Mesenchymal stem cell (in vitro differentiated cells and primary cell): ENCODE results near the gene TACSTD2.
A peak's percentile ranks its signal among the peaks of the same experiment; 100 is the strongest.
"Not testable (repeated sequence)": the region's sequence is repeated elsewhere in the genome, so short reads cannot be mapped to it uniquely, and the experiment has no call there.

Experiments used
- DNase-seq: peaks from one replicate; pipeline ENCODE4 v3.0.0-alpha.2; 2013
- H2AFZ ChIP-seq: one replicate; pipeline ENCODE4 v1.6.1; 2013; ENCODE audit warnings: low read depth, mild to moderate bottlenecking, control low read depth, inconsistent platforms, low read length, moderate library complexity
- H2AK5ac ChIP-seq: 2 replicates; pipeline ENCODE4 v1.6.1; 2013; ENCODE audit warnings: low read length, moderate library complexity, mild to moderate bottlenecking, inconsistent platforms; ENCODE audit not compliant: severe bottlenecking
- H2BK120ac ChIP-seq: one replicate; pipeline ENCODE4 v1.6.1; 2013; ENCODE audit warnings: low read depth, mild to moderate bottlenecking, inconsistent platforms, low read length, moderate library complexity
- H2BK12ac ChIP-seq, 2 experiments: one replicate each; pipeline ENCODE4 v1.6.1; 2013; ENCODE audit warnings: inconsistent platforms in 2 of 2, low read length in 2 of 2, mild to moderate bottlenecking in 2 of 2, moderate library complexity in 2 of 2, control low read depth in 1 of 2
- H2BK15ac ChIP-seq: one replicate; pipeline ENCODE4 v1.6.1; 2013; ENCODE audit warnings: mild to moderate bottlenecking, low read depth, inconsistent platforms; ENCODE audit not compliant: poor library complexity, severe bottlenecking
- H2BK5ac ChIP-seq: 2 replicates; pipeline ENCODE4 v1.6.1; 2013; ENCODE audit warnings: low read depth, mild to moderate bottlenecking, low read length, control low read depth, inconsistent platforms; ENCODE audit not compliant: poor library complexity, severe bottlenecking
- H3K14ac ChIP-seq, 2 experiments: one replicate each; pipeline ENCODE4 v1.6.1; 2013; ENCODE audit warnings: inconsistent platforms in 2 of 2, low read length in 2 of 2, control low read depth in 1 of 2, mild to moderate bottlenecking in 1 of 2, moderate library complexity in 1 of 2
- H3K18ac ChIP-seq, 2 experiments: one replicate each; pipeline ENCODE4 v1.6.1; 2013; ENCODE audit warnings: inconsistent platforms in 2 of 2, low read length in 2 of 2, control low read depth in 1 of 2, low read depth in 1 of 2, mild to moderate bottlenecking in 1 of 2
- H3K23ac ChIP-seq, 2 experiments: one replicate each; pipeline ENCODE4 v1.6.1; 2013; ENCODE audit warnings: inconsistent platforms in 2 of 2, low read length in 2 of 2, mild to moderate bottlenecking in 2 of 2, moderate library complexity in 2 of 2, control low read depth in 1 of 2
- H3K27ac ChIP-seq: 2 replicates; pipeline ENCODE4 v1.5.1; 2013; ENCODE audit warnings: mild to moderate bottlenecking, moderate library complexity, low read length, control low read depth, inconsistent platforms; ENCODE audit not compliant: poor library complexity, severe bottlenecking
- H3K27me3 ChIP-seq, 2 experiments: 2 replicates each; pipeline versions ENCODE4 v1.6.1 to v1.7.0; 2013; ENCODE audit warnings: low read length in 2 of 2, mild to moderate bottlenecking in 2 of 2, moderate library complexity in 2 of 2, control low read depth in 1 of 2, inconsistent platforms in 1 of 2; ENCODE audit not compliant: control insufficient read depth in 1 of 2, insufficient read depth in 1 of 2
- H3K36me3 ChIP-seq, 2 experiments: 2 replicates each; pipeline versions ENCODE4 v1.6.1 to v1.7.0; 2013; ENCODE audit warnings: low read length in 2 of 2, control low read depth in 1 of 2, inconsistent platforms in 1 of 2, low read depth in 1 of 2, mild to moderate bottlenecking in 1 of 2; ENCODE audit not compliant: insufficient read depth in 2 of 2, control insufficient read depth in 1 of 2
- H3K4ac ChIP-seq, 2 experiments: one replicate each; pipeline ENCODE4 v1.6.1; 2013; ENCODE audit warnings: inconsistent platforms in 2 of 2, low read length in 2 of 2, mild to moderate bottlenecking in 2 of 2, moderate library complexity in 2 of 2, control low read depth in 1 of 2, low read depth in 1 of 2
- H3K4me1 ChIP-seq: 2 replicates; pipeline ENCODE4 v1.6.1; 2013; ENCODE audit warnings: low read depth, low read length, control low read depth; ENCODE audit not compliant: control insufficient read depth, insufficient read depth
- H3K4me2 ChIP-seq: 2 replicates; pipeline ENCODE4 v1.6.1; 2013; ENCODE audit warnings: low read length, mild to moderate bottlenecking, inconsistent platforms; ENCODE audit not compliant: poor library complexity, severe bottlenecking
- H3K4me3 ChIP-seq, 2 experiments: 2 replicates each; pipeline versions ENCODE4 v1.5.1 to v1.7.0; 2013; ENCODE audit warnings: low read length in 2 of 2, mild to moderate bottlenecking in 2 of 2, control low read depth in 1 of 2, low read depth in 1 of 2; ENCODE audit not compliant: insufficient read depth in 1 of 2
- H3K79me1 ChIP-seq: replicated peaks from 2 replicates; pipeline ENCODE4 v1.6.1; 2013; ENCODE audit warnings: mild to moderate bottlenecking, control low read depth, low read length, inconsistent platforms; ENCODE audit not compliant: poor library complexity, severe bottlenecking
- H3K9ac ChIP-seq: 2 replicates; pipeline ENCODE4 v1.7.0; 2013; ENCODE audit warnings: mild to moderate bottlenecking, low read length, moderate library complexity
- H3K9me3 ChIP-seq: 2 replicates; pipeline ENCODE4 v1.7.0; 2013; ENCODE audit warnings: mild to moderate bottlenecking, low read length; ENCODE audit not compliant: control insufficient read depth
- H4K8ac ChIP-seq: one replicate; pipeline ENCODE4 v1.6.1; 2013; ENCODE audit warnings: inconsistent platforms, mild to moderate bottlenecking, low read length, moderate library complexity
- H4K91ac ChIP-seq: one replicate; pipeline ENCODE4 v1.6.1; 2013; ENCODE audit warnings: mild to moderate bottlenecking, low read length, inconsistent platforms
- WGBS: methylation state at CpG from one replicate; pipeline ENCODE4 v1.1.7; 2013; ENCODE audit warnings: mixed read lengths; 5-methylcytosine and 5-hydroxymethylcytosine counted together

Gene TACSTD2

GRCh38 chr1:58582143-58582542, 5.1 kb upstream of the TACSTD2 start:
- not testable (repeated sequence) for H2BK120ac ChIP-seq, H3K23ac ChIP-seq, H3K79me1 ChIP-seq, H2BK5ac ChIP-seq, H4K91ac ChIP-seq, H3K9ac ChIP-seq, H4K8ac ChIP-seq, H2BK15ac ChIP-seq, H3K36me3 ChIP-seq, H3K27me3 ChIP-seq, H3K4me2 ChIP-seq, H3K4me3 ChIP-seq, H3K9me3 ChIP-seq, DNase-seq, H2BK12ac ChIP-seq, H3K4ac ChIP-seq, H3K14ac ChIP-seq, H3K27ac ChIP-seq, H2AFZ ChIP-seq
- H2AK5ac ChIP-seq, result peak overlapping the region; percentile 43
- peaks cover 18% of the 10 kb centered on the region for H3K4me1 ChIP-seq
- WGBS, result no CpG with 5 or more reads among the region's 1 CpG
- H3K18ac ChIP-seq, result peak overlapping the region in 1 of 2 experiments; percentile 21

DNA sequence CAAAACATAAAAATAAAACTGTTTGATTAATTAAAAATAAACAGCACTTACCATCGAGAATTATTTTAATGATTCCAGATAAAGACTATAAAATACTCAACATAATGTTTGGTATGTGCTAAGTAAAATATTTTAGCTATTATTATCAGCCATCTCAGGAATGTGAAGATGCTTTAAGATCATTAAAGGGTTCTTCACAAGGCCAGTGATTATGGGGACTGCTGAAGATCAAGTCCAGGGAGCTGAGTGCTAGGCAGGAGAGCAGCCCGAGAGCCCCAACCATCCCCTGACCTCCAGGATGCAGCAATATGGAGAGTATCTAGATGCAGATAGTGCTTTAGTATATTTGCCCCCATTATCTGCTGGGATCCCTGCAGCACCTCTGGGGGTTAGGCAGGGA, 4.6 kb upstream of the TACSTD2 start:
- Histone ChIP-seq H2BK12ac (no peak overlapping the region), H4K91ac (no peak overlapping the region), H3K79me1 (no peaks in the 10 kb centered on the region), H2AK5ac (peak overlapping the region; percentile 43), H3K4me2 (no peak overlapping the region), H3K9me3 (no peaks in the 10 kb centered on the region), H3K4me3 (no peak overlapping the region), H3K27me3 (peaks cover 0 to 7% of the 10 kb centered on the region in 2 experiments), H3K9ac (no peak overlapping the region), H2BK120ac (no peak overlapping the region), H4K8ac (no peak overlapping the region), H3K4ac (no peak overlapping the region), H2AFZ (no peak overlapping the region), H3K4me1 (peaks cover 19% of the 10 kb centered on the region), H3K14ac (no peak overlapping the region), H3K27ac (no peak overlapping the region), H2BK15ac (no peak overlapping the region), H3K23ac (no peak overlapping the region), H3K18ac (peak overlapping the region in 1 of 2 experiments; percentile 21), H2BK5ac (no peak overlapping the region), H3K36me3 (peaks cover 0 to 3% of the 10 kb centered on the region in 2 experiments)
- DNase-seq, result no peak
- 83% methylated on average over 1 of the region's 2 CpGs for WGBS

DNA sequence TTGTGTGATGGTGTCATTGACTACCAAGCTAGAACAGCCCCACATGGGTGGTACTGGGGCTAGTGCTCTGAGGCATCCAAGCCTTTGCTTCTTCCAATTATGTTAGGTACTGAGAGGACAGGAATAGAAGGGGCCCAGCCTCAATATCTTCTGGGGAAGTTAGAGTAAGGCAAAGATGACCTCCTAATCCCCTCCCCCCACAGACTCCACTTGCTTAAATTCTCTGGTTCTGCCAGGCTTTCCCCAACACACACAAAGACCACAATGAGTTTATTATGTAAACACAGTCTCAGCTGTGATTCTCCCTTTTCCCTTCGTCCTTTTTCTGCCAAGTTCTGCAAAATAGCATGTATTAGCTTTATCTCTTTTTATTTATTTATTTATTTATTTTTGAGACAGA, 3.1 kb upstream of the TACSTD2 start:
- Histone ChIP-seq H3K18ac (no peak overlapping the region), H2BK5ac (no peak overlapping the region), H2BK12ac (no peak overlapping the region), H2BK15ac (no peak overlapping the region), H3K4ac (no peak overlapping the region), H3K9ac (no peak overlapping the region), H3K23ac (no peak overlapping the region), H3K14ac (no peak overlapping the region), H3K27me3 (peaks cover 0 to 21% of the 10 kb centered on the region in 2 experiments), H3K9me3 (no peaks in the 10 kb centered on the region), H2BK120ac (no peak overlapping the region), H3K4me2 (no peak overlapping the region), H2AFZ (no peak overlapping the region), H3K4me1 (peaks cover 16% of the 10 kb centered on the region), H4K8ac (no peak overlapping the region), H3K27ac (no peak overlapping the region), H2AK5ac (no peak overlapping the region), H4K91ac (no peak overlapping the region), H3K4me3 (no peak overlapping the region), H3K79me1 (no peaks in the 10 kb centered on the region), H3K36me3 (peaks cover 0 to 6% of the 10 kb centered on the region in 2 experiments)
- WGBS, result no CpG with 5 or more reads among the region's 1 CpG
- DNase-seq, result peak; percentile 35

DNA sequence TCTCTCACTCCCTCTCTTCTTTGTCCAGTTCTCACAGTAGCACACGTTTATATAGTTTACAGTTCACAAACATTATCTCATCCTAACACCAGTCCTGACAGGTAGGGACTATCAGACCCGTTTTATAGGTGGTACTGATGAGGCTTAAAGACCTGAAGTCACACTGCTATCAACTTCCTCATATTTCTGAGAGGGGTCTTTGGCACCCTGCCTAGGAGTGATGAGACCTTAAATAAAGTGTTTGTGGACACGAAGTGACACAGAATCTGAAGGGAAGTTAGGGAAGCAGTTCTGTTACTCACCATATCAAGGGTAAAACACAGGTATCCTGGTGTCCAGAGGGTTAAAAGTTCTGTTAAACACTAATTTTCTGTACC, 590 bp upstream of the TACSTD2 start:
- DNase-seq, result no peak
- Histone ChIP-seq H2AFZ (no peak overlapping the region), H3K4me1 (peaks cover 10% of the 10 kb centered on the region), H3K9ac (peak overlapping the region; percentile 13), H3K4me2 (peak overlapping the region; percentile 75), H2AK5ac (no peak overlapping the region), H3K27me3 (peaks cover 0 to 45% of the 10 kb centered on the region in 2 experiments), H3K4ac (no peak overlapping the region), H3K23ac (no peak overlapping the region), H3K9me3 (no peaks in the 10 kb centered on the region), H4K8ac (no peak overlapping the region), H2BK12ac (no peak overlapping the region), H3K18ac (no peak overlapping the region), H2BK120ac (no peak overlapping the region), H3K79me1 (no peaks in the 10 kb centered on the region), H3K27ac (no peak overlapping the region), H4K91ac (no peak overlapping the region), H3K14ac (no peak overlapping the region), H3K4me3 (peak overlapping the region in 1 of 2 experiments; percentile 70), H3K36me3 (peaks cover 0 to 6% of the 10 kb centered on the region in 2 experiments), H2BK5ac (no peak overlapping the region), H2BK15ac (no peak overlapping the region)
- WGBS, result 28% methylated on average over 2 of the region's 3 CpGs
